HepG2 (cell line): ENCODE results near the gene ATOSB. TPM values are rescaled to one million over a fixed set of nuclear protein-coding genes. Genes with fewer than 3 reads are reported as not detected.

Experiments used
- CENPT ChIP-seq: sonication (generic); formaldehyde crosslinking; IDR thresholded peaks from 2 replicates; pipeline ENCODE4 v1.8.0; 2022; ENCODE audit warnings: low read depth, mild to moderate bottlenecking, moderate library complexity, missing genetic modification reagents
- KMT2A ChIP-seq: sonication (generic); formaldehyde crosslinking; IDR thresholded peaks from 2 replicates; pipeline ENCODE4 v1.4.0; 2020; ENCODE audit warnings: missing genetic modification reagents
- MED8 ChIP-seq: sonication (generic); formaldehyde crosslinking; IDR thresholded peaks from 2 replicates; pipeline ENCODE4 v1.8.1; 2023; ENCODE audit warnings: mild to moderate bottlenecking, missing genetic modification reagents; ENCODE audit not compliant: insufficient replicate concordance
- PAX8 ChIP-seq: sonication (generic); formaldehyde crosslinking; IDR thresholded peaks from 2 replicates; pipeline ENCODE4 v1.8.0; 2022; ENCODE audit warnings: mild to moderate bottlenecking, missing genetic modification reagents, borderline replicate concordance
- SMARCE1 ChIP-seq: fragments of 450-650 bp; IDR thresholded peaks from 2 replicates; pipeline ENCODE4 v1.6.1; 2017; ENCODE audit warnings: borderline replicate concordance
- SUZ12 ChIP-seq: fragments of 150-350 bp; IDR thresholded peaks from 2 replicates; pipeline ENCODE4 v1.6.1; 2014; ENCODE audit warnings: low read depth, low read length
- ZNF143 ChIP-seq: sonication (generic); formaldehyde crosslinking; IDR thresholded peaks from 2 replicates; pipeline ENCODE4 v1.4.0; 2020; ENCODE audit warnings: missing genetic modification reagents
- polyA plus RNA-seq, 8 experiments: library from polyadenylated mRNA; depleted of rRNA in 3 of 8; stranded (reverse) in 7 of 8; unstranded in 1 of 8; fragments of >200 nt; fragmentation: Illumina TruSeq in 4 of 8; extraction: Trizol in 4 of 8; gene quantifications; 2 replicates each; pipeline versions ENCODE4 v1.2.1 to v1.2.3, GENCODE V29; 2011 to 2016; ENCODE audit warnings: low read depth in 4 of 8, missing spikeins in 1 of 8, mixed read lengths in 1 of 8; ENCODE audit not compliant: insufficient read depth in 1 of 8
- total RNA-seq, 5 experiments: library from RNA; depleted of rRNA; stranded (reverse); fragments of >200 nt; fragmentation: Illumina TruSeq; extraction: Trizol; gene quantifications; 2 replicates each; pipeline ENCODE4 v1.2.3, GENCODE V29; 2016; ENCODE audit warnings: low read depth in 1 of 5
- TF ChIP-seq, protein P1 (sequence below): sonication (generic); formaldehyde crosslinking; IDR thresholded peaks from 2 replicates; pipeline ENCODE4 v1.5.0; 2020; ENCODE audit warnings: mild to moderate bottlenecking, missing genetic modification reagents
- TF ChIP-seq, protein P2 (sequence below): sonication (generic); formaldehyde crosslinking; IDR thresholded peaks from 2 replicates; pipeline ENCODE4 v1.8.0; 2023; ENCODE audit warnings: mild to moderate bottlenecking, missing genetic modification reagents
- TF ChIP-seq, protein P3 (sequence below), 2 experiments: sonication (generic) in 1 of 2; formaldehyde crosslinking in 1 of 2; IDR thresholded peaks; 2 replicates each; pipeline versions ENCODE4 v1.4.0 to v1.6.1; 2016 to 2020; ENCODE audit warnings: borderline replicate concordance in 1 of 2, low read depth in 1 of 2, mild to moderate bottlenecking in 1 of 2, missing genetic modification reagents in 1 of 2
- TF ChIP-seq, protein P4 (sequence below): IDR thresholded peaks from 2 replicates; pipeline ENCODE4 v1.6.1; 2016
- TF ChIP-seq, protein P5 (sequence below): sonication (generic); formaldehyde crosslinking; IDR thresholded peaks from 2 replicates; pipeline ENCODE4 v1.4.0; 2020; ENCODE audit warnings: low read depth, mild to moderate bottlenecking, missing genetic modification reagents
- TF ChIP-seq, protein P6 (sequence below): sonication (generic); formaldehyde crosslinking; IDR thresholded peaks from 2 replicates; pipeline ENCODE4 v1.8.0; 2022; ENCODE audit warnings: mild to moderate bottlenecking, missing genetic modification reagents

The ATOSB gene
- total and polyA plus RNA-seq, 2 of the 13 experiments (the other 11 are each of a cell fraction or from before 2014, with no cell fraction given): 1.9 to 6.4 TPM

DNA sequence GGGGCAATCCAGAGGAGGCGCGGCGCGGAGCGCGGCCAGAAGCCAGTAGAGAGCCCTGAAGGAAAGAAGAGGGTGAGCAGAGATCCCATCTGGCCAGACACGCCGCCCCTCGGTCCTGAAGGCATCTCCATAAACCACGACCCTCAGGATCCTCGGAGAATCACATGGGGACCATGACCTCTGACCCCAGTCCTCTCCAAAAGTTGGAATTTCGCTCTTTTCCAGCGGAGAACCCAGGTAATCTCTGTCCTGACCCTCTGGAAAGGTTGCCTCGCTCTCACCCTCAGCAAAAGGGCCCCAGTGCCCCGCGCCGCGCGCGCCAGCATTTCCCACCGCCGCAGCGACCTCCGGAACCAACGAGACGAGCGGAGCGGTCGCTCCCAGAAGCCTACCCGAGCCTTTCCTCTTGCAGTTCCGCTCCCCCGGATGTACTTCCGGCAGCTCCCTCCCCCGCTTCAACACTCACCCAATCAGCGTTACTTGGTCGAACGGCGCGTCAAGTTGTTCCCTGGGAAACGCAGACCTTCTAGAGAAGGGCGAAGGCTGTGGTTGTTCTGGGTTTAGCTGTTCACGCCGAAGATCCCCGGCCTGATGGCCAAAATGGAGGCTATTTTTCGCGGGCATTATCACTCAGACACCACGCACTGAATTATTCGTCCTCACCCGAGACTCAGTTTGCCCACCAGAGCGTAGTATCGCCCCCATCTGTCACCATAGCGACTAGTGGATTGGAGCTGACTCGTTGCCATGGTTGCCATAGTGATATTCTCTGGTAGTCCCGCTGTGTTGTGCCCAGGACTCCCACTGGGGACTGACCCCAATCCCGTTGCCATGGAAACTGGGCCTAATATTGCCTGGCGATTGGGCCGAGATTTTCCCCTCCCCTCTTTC is 12.6 kb downstream of the ATOSB start, which contains the start of gene STOML2 (continued):
- TF ChIP-seq, protein P1, sequence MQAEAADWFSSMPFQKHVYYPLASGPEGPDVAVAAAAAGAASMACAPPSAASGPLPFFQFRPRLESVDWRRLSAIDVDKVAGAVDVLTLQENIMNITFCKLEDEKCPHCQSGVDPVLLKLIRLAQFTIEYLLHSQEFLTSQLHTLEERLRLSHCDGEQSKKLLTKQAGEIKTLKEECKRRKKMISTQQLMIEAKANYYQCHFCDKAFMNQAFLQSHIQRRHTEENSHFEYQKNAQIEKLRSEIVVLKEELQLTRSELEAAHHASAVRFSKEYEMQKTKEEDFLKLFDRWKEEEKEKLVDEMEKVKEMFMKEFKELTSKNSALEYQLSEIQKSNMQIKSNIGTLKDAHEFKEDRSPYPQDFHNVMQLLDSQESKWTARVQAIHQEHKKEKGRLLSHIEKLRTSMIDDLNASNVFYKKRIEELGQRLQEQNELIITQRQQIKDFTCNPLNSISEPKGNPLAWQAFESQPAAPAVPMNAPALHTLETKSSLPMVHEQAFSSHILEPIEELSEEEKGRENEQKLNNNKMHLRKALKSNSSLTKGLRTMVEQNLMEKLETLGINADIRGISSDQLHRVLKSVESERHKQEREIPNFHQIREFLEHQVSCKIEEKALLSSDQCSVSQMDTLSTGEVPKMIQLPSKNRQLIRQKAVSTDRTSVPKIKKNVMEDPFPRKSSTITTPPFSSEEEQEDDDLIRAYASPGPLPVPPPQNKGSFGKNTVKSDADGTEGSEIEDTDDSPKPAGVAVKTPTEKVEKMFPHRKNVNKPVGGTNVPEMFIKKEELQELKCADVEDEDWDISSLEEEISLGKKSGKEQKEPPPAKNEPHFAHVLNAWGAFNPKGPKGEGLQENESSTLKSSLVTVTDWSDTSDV (CRISPR knock-in tag): no peak
- TF ChIP-seq ZNF143 (CRISPR knock-in tag) (peak; percentile 79), PAX8 (CRISPR knock-in tag) (no peak), SUZ12 (no peak), SMARCE1 (no peak), KMT2A (CRISPR knock-in tag) (peak; percentile 97), MED8 (no peak), CENPT (CRISPR knock-in tag) (no peak)
- TF ChIP-seq, protein P2, sequence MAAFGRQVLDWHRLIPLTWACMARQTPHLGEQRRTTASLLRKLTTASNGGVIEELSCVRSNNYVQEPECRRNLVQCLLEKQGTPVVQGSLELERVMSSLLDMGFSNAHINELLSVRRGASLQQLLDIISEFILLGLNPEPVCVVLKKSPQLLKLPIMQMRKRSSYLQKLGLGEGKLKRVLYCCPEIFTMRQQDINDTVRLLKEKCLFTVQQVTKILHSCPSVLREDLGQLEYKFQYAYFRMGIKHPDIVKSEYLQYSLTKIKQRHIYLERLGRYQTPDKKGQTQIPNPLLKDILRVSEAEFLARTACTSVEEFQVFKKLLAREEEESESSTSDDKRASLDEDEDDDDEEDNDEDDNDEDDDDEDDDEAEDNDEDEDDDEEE (CRISPR knock-in tag): no peak
- TF ChIP-seq, protein P3, sequence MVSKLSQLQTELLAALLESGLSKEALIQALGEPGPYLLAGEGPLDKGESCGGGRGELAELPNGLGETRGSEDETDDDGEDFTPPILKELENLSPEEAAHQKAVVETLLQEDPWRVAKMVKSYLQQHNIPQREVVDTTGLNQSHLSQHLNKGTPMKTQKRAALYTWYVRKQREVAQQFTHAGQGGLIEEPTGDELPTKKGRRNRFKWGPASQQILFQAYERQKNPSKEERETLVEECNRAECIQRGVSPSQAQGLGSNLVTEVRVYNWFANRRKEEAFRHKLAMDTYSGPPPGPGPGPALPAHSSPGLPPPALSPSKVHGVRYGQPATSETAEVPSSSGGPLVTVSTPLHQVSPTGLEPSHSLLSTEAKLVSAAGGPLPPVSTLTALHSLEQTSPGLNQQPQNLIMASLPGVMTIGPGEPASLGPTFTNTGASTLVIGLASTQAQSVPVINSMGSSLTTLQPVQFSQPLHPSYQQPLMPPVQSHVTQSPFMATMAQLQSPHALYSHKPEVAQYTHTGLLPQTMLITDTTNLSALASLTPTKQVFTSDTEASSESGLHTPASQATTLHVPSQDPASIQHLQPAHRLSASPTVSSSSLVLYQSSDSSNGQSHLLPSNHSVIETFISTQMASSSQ (IDR thresholded peaks at IDR 0.05; ENCODE audit: low read depth): no peak
- TF ChIP-seq, protein P3 (CRISPR knock-in tag; IDR thresholded peaks at IDR 0.05; ENCODE audit: borderline replicate concordance): peak; percentile 53; the same call in 1 of the 2 replicates
- TF ChIP-seq, protein P4, sequence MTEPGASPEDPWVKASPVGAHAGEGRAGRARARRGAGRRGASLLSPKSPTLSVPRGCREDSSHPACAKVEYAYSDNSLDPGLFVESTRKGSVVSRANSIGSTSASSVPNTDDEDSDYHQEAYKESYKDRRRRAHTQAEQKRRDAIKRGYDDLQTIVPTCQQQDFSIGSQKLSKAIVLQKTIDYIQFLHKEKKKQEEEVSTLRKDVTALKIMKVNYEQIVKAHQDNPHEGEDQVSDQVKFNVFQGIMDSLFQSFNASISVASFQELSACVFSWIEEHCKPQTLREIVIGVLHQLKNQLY (CRISPR knock-in tag): no peak
- TF ChIP-seq, protein P5, sequence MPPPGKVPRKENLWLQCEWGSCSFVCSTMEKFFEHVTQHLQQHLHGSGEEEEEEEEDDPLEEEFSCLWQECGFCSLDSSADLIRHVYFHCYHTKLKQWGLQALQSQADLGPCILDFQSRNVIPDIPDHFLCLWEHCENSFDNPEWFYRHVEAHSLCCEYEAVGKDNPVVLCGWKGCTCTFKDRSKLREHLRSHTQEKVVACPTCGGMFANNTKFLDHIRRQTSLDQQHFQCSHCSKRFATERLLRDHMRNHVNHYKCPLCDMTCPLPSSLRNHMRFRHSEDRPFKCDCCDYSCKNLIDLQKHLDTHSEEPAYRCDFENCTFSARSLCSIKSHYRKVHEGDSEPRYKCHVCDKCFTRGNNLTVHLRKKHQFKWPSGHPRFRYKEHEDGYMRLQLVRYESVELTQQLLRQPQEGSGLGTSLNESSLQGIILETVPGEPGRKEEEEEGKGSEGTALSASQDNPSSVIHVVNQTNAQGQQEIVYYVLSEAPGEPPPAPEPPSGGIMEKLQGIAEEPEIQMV (CRISPR knock-in tag): no peak
- TF ChIP-seq, protein P6, sequence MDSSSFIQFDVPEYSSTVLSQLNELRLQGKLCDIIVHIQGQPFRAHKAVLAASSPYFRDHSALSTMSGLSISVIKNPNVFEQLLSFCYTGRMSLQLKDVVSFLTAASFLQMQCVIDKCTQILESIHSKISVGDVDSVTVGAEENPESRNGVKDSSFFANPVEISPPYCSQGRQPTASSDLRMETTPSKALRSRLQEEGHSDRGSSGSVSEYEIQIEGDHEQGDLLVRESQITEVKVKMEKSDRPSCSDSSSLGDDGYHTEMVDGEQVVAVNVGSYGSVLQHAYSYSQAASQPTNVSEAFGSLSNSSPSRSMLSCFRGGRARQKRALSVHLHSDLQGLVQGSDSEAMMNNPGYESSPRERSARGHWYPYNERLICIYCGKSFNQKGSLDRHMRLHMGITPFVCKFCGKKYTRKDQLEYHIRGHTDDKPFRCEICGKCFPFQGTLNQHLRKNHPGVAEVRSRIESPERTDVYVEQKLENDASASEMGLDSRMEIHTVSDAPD (CRISPR knock-in tag): 0 out of 2 replicates have a peak, but pooled peaks have one; percentile 48
